CD14-positive monocyte (primary cell): ENCODE results near the gene LCLAT1. TPM values are rescaled to one million over a fixed set of nuclear protein-coding genes. Genes with fewer than 3 reads are reported as not detected.
A peak's percentile ranks its signal among the peaks of the same experiment; 100 is the strongest.

Source experiments
- DNase-seq, 3 donors: peaks; one replicate each; pipeline ENCODE4 v3.0.0-alpha.2; 2011 to 2022
- H2AFZ ChIP-seq: 2 replicates; pipeline ENCODE4 v1.6.0; 2012; ENCODE audit warnings: mild to moderate bottlenecking, low read depth, low read length, inconsistent platforms; ENCODE audit not compliant: insufficient read depth, poor library complexity, severe bottlenecking
- H3K27ac ChIP-seq, 2 donors: 1 replicate in 1 of 2; 2 replicates in 1 of 2; pipeline ENCODE4 v1.5.1; 2012 to 2013; ENCODE audit warnings: low read length in 2 of 2, control low read depth in 1 of 2, inconsistent platforms in 1 of 2, low read depth in 1 of 2, mild to moderate bottlenecking in 1 of 2
- H3K27me3 ChIP-seq, 2 donors: one replicate each; pipeline versions ENCODE4 v1.6.0 to v1.6.1; 2011 to 2013; ENCODE audit warnings: low read length in 2 of 2; ENCODE audit not compliant: control insufficient read depth in 2 of 2, insufficient read depth in 2 of 2
- H3K36me3 ChIP-seq, 2 donors: replicated peaks in 1 of 2; 1 replicate in 1 of 2; 2 replicates in 1 of 2; pipeline versions ENCODE4 v1.5.1 to v1.6.1; 2012 to 2013; ENCODE audit warnings: low read length in 2 of 2, control low read depth in 1 of 2, inconsistent platforms in 1 of 2, mild to moderate bottlenecking in 1 of 2; ENCODE audit not compliant: insufficient read depth in 2 of 2, control insufficient read depth in 1 of 2
- H3K4me1 ChIP-seq, 2 donors: 1 replicate in 1 of 2; 2 replicates in 1 of 2; pipeline versions ENCODE4 v1.5.1 to v1.6.1; 2012 to 2013; ENCODE audit warnings: low read length in 2 of 2, control low read depth in 1 of 2, inconsistent platforms in 1 of 2, mild to moderate bottlenecking in 1 of 2, moderate library complexity in 1 of 2; ENCODE audit not compliant: insufficient read depth in 2 of 2, control insufficient read depth in 1 of 2
- H3K4me2 ChIP-seq: replicated peaks from 2 replicates; pipeline ENCODE3; 2012; ENCODE audit warnings: low read length, moderate library complexity, mild to moderate bottlenecking; ENCODE audit not compliant: poor library complexity, severe bottlenecking; ENCODE audit errors: extremely low read depth
- H3K4me3 ChIP-seq, 3 experiments: fragments of 200-600 bp in 1 of 3; sonication (generic) in 1 of 3; replicated peaks in 1 of 3; 1 replicate in 2 of 3; 2 replicates in 1 of 3; pipeline ENCODE4 v1.5.1; 2011 to 2013; ENCODE audit warnings: low read length in 3 of 3, mild to moderate bottlenecking in 3 of 3, control low read depth in 2 of 3, low read depth in 2 of 3, inconsistent platforms in 1 of 3, moderate library complexity in 1 of 3
- H3K79me2 ChIP-seq: 2 replicates; pipeline ENCODE4 v1.6.0; 2012; ENCODE audit warnings: mild to moderate bottlenecking, control low read depth, inconsistent platforms, low read length, moderate library complexity; ENCODE audit not compliant: insufficient read depth
- H3K9ac ChIP-seq: 2 replicates; pipeline ENCODE4 v1.6.0; 2017; ENCODE audit warnings: low read length, mild to moderate bottlenecking; ENCODE audit not compliant: insufficient read depth, poor library complexity, severe bottlenecking
- H3K9me3 ChIP-seq, 2 donors: replicated peaks in 1 of 2; 1 replicate in 1 of 2; 2 replicates in 1 of 2; pipeline versions ENCODE4 v1.5.1 to v1.6.1; 2012 to 2013; ENCODE audit warnings: low read length in 2 of 2, control low read depth in 1 of 2; ENCODE audit not compliant: control insufficient read depth in 1 of 2, insufficient read depth in 1 of 2
- H4K20me1 ChIP-seq: 2 replicates; pipeline ENCODE4 v1.6.0; 2012; ENCODE audit warnings: mild to moderate bottlenecking, low read length, control low read depth, moderate library complexity; ENCODE audit not compliant: insufficient read depth
- H3K27ac Mint-ChIP-seq, 7 donors: one replicate each; pipeline ENCODE4 v1.8.0; 2020; ENCODE audit warnings: mild to moderate bottlenecking in 7 of 7, mixed read lengths in 7 of 7, moderate library complexity in 6 of 7, inconsistent platforms in 2 of 7
- H3K27me3 Mint-ChIP-seq, 3 donors: one replicate each; pipeline ENCODE4 v1.8.0; 2021 to 2022; ENCODE audit warnings: low read depth in 3 of 3, mild to moderate bottlenecking in 3 of 3, mixed read lengths in 3 of 3, moderate library complexity in 3 of 3, inconsistent platforms in 1 of 3
- H3K36me3 Mint-ChIP-seq, 2 donors: one replicate each; pipeline ENCODE4 v1.8.0; 2020; ENCODE audit warnings: mixed read lengths in 2 of 2, inconsistent platforms in 1 of 2, mild to moderate bottlenecking in 1 of 2
- H3K4me1 Mint-ChIP-seq: one replicate; pipeline ENCODE4 v1.8.0; 2020; ENCODE audit warnings: mild to moderate bottlenecking, mixed read lengths
- H3K4me3 Mint-ChIP-seq, 2 donors: one replicate each; pipeline ENCODE4 v1.8.0; 2020; ENCODE audit warnings: mild to moderate bottlenecking in 2 of 2, mixed read lengths in 2 of 2, moderate library complexity in 1 of 2
- H3K9me3 Mint-ChIP-seq, 7 donors: one replicate each; pipeline ENCODE4 v1.8.0; 2020 to 2022; ENCODE audit warnings: mixed read lengths in 7 of 7, mild to moderate bottlenecking in 6 of 7, moderate library complexity in 6 of 7, inconsistent platforms in 2 of 7
- CTCF ChIP-seq: fragments of 200-600 bp; IDR thresholded peaks from one replicate; pipeline ENCODE4 v1.8.0; 2022; ENCODE audit warnings: antibody characterized with exemption, mild to moderate bottlenecking
- WGBS: methylation state at CpG from one replicate; pipeline ENCODE4 v1.1.5; 2013; ENCODE audit warnings: missing lambda C conversion rate; ENCODE audit not compliant: insufficient coverage; 5-methylcytosine and 5-hydroxymethylcytosine counted together
- intact Hi-C, 2 donors: fragments of 100-400 bp; cut with micrococcal nuclease; formaldehyde crosslinking; loops; one replicate each; pipeline versions ENCODE4 v1.15.0 to v1.15.1; 2023
- polyA plus RNA-seq, 3 donors: library from polyadenylated mRNA; depleted of rRNA in 1 of 3; unstranded in 2 of 3; stranded (reverse) in 1 of 3; fragments of 300-500 nt in 2 of 3; fragments of >200 nt in 1 of 3; fragmentation: Illumina TruSeq in 2 of 3; gene quantifications; 1 replicate in 2 of 3; 2 replicates in 1 of 3; pipeline ENCODE4 v1.2.3, GENCODE V29; 2012 to 2021

Gene LCLAT1
- polyA plus RNA-seq, 3 donors, result 1.2 to 5.7 (median 1.3) TPM

- H3K36me3 Mint-ChIP-seq, result peaks cover 9 to 14% of the 10 kb centered on the region in 2 donors
- H4K20me1 ChIP-seq, result no peaks in the 10 kb centered on the region
- H3K4me3 Mint-ChIP-seq, result no peak overlapping the region
- no peak overlapping the region for H2AFZ ChIP-seq
- peaks cover 25 to 40% (median 37%) of the 10 kb centered on the region in 7 donors for H3K9me3 Mint-ChIP-seq
- peak overlapping the region in 3 of 7 donors; percentile 15 to 57 (median 27) for H3K27ac Mint-ChIP-seq
- H3K4me1 ChIP-seq, result peaks cover 23 to 37% of the 10 kb centered on the region in 2 donors
- DNase-seq, result no peak
- intact Hi-C loops, result no loop called here
- H3K79me2 ChIP-seq, result peaks cover 6% of the 10 kb centered on the region
- no peak overlapping the region for H3K4me3 ChIP-seq
- peaks cover 0 to 35% of the 10 kb centered on the region in 2 donors for H3K36me3 ChIP-seq
- peaks cover 40% of the 10 kb centered on the region for H3K4me1 Mint-ChIP-seq
- H3K27me3 Mint-ChIP-seq, result peaks cover 0 to 2% (median 0%) of the 10 kb centered on the region in 3 donors
- no peak for TF ChIP-seq CTCF
- peak overlapping the region in 1 of 2 donors; percentile 85 for H3K27ac ChIP-seq
- no peak overlapping the region for H3K9ac ChIP-seq
- no peaks in the 10 kb centered on the region for H3K27me3 ChIP-seq
- H3K4me2 ChIP-seq, result no peak overlapping the region
- peaks cover 23 to 40% of the 10 kb centered on the region in 2 donors for H3K9me3 ChIP-seq
Observed at GRCh38 chr2:30502310-30502709, 55.3 kb downstream of the LCLAT1 start.

- peak overlapping the region in 1 of 2 donors; percentile 85 for H3K27ac ChIP-seq
- peak overlapping the region; percentile 53 for H3K4me2 ChIP-seq
- H3K4me3 ChIP-seq, result peak overlapping the region in 1 of 3 experiments; percentile 9
- peaks cover 18 to 40% (median 33%) of the 10 kb centered on the region in 7 donors for H3K9me3 Mint-ChIP-seq
- peak in 2 of 3 donors; percentile 4 to 27 for DNase-seq
- H3K4me1 Mint-ChIP-seq, result peaks cover 40% of the 10 kb centered on the region
- no peak overlapping the region for H3K9ac ChIP-seq
- peaks cover 8 to 11% of the 10 kb centered on the region in 2 donors for H3K36me3 Mint-ChIP-seq
- H3K27ac Mint-ChIP-seq, result peak overlapping the region; percentile 73 to 90 (median 87)
- peaks cover 23 to 37% of the 10 kb centered on the region in 2 donors for H3K4me1 ChIP-seq
- H3K4me3 Mint-ChIP-seq, result peak overlapping the region in 1 of 2 donors; percentile 67
- H3K79me2 ChIP-seq, result peaks cover 5% of the 10 kb centered on the region
- peaks cover 0 to 28% of the 10 kb centered on the region in 2 donors for H3K36me3 ChIP-seq
- peak overlapping the region; percentile 49 for H2AFZ ChIP-seq
- 100% methylated on average over 2 of the region's 2 CpGs for WGBS
- intact Hi-C loops, result no loop called here
- no peaks in the 10 kb centered on the region for H3K27me3 ChIP-seq
- peaks cover 20 to 33% of the 10 kb centered on the region in 2 donors for H3K9me3 ChIP-seq
- TF ChIP-seq CTCF, result peak; percentile 42
- peaks cover 0 to 2% (median 0%) of the 10 kb centered on the region in 3 donors for H3K27me3 Mint-ChIP-seq
- no peaks in the 10 kb centered on the region for H4K20me1 ChIP-seq
Observed at GRCh38 chr2:30503007-30503694, 56.1 kb downstream of the LCLAT1 start.
